Stimulated activated naive CD8-positive, alpha-beta T cell treated with anti-CD3 and anti-CD28 coated beads, Interleukin-15, Interleukin-2, amounts not matched to agents 100 U/mL and 50 U/mL, for 24 hours (primary cell): ENCODE measurements around the gene WNT5A.

ENCODE experiments used
- ATAC-seq: fragments of 150-1000 bp; cut with Tn5 transposase; one replicate; pipeline ENCODE4 v1.10.0; 2021
- DNase-seq: peaks from one replicate; pipeline ENCODE4 v3.0.0; 2021

The WNT5A gene

GRCh38 chr3:55446850-55447249 lies 40.3 kb downstream of the WNT5A start:
- DNase-seq (no peak), ATAC-seq (no peak)

GRCh38 chr3:55445551-55445950 lies 41.6 kb downstream of the WNT5A start:
- DNase-seq (no peak), ATAC-seq (no peak)

- DNase-seq = no peak
- ATAC-seq = no peak
These were observed 43.8 kb downstream of the WNT5A start for GRCh38 chr3:55443346-55443745.

DNA sequence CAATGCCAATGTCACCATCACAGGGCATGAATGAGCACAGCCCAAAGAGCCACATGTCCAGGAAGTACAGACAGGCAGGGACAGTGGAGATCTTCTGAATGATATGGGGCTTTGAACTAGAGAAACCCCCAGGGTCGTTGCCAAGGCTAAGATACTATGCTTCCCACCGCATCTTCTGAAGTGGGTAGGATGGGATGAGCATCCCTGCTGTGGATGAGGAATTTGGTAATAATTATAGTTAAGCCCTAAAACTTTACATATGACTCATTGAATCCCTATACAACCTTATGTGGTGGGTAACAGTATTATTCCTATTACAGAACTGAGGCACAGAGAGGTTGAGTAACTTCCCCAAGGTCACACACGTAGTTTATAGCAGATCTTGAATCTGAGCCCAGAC lies 44.2 kb downstream of the WNT5A start:
- ATAC-seq (no peak), DNase-seq (no peak)

GRCh38 chr3:55441499-55441898 lies 45.6 kb downstream of the WNT5A start:
- no peak for DNase-seq
- ATAC-seq = no peak

GRCh38 chr3:55440104-55440708 lies 46.9 kb downstream of the WNT5A start:
- DNase-seq (no peak), ATAC-seq (no peak)

GRCh38 chr3:55439657-55440056 lies 47.4 kb downstream of the WNT5A start:
- no peak for ATAC-seq

DNA sequence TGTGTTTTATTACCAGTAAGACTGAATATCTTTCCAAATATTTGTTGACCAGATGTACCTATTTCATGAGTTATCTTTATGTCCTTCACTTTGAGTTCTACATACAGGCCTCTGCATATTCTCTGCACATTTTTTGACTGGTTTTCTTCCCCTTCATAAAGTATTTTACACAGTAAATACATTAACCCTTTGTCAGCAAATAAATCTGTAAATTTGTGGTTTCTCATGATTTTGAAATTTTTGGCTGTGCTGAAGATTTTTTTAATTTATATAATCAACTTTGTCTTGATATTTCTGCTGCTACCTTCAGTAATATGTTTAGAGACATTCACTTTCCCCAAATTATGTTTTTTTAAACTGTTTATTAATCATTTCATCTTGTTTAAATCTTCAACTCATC lies 50.5 kb downstream of the WNT5A start:
- no peak for DNase-seq
- ATAC-seq = no peak

More at GRCh38 chr3:55439657-55440056, 47.4 kb downstream of the WNT5A start:
- DNase-seq = no peak

- DNase-seq (no peak), ATAC-seq (no peak)
These were observed 51.6 kb downstream of the WNT5A start for GRCh38 chr3:55435491-55435890.

GRCh38 chr3:55434789-55435188 lies 52.3 kb downstream of the WNT5A start:
- ATAC-seq (no peak), DNase-seq (peak; percentile 14)

DNA sequence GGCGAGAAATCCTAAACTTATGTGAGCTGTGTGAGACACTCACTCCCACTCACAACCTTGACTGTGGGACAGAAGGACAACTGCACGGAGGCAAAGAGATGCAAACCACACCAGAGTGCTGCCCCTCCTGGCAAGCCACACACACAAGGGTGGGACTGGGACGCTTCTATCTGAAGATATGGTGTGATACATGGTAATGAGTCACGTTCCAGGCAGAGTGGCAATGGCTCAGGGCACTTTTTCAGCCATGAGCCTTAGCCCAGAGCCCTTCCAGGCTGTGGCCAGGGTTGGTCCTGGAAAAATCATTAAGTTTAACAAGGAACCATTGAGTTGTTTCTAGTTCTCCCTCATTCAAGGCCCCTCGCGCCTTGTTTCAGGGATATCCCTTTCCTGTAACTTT lies 56.1 kb downstream of the WNT5A start:
- no peak for ATAC-seq

DNA sequence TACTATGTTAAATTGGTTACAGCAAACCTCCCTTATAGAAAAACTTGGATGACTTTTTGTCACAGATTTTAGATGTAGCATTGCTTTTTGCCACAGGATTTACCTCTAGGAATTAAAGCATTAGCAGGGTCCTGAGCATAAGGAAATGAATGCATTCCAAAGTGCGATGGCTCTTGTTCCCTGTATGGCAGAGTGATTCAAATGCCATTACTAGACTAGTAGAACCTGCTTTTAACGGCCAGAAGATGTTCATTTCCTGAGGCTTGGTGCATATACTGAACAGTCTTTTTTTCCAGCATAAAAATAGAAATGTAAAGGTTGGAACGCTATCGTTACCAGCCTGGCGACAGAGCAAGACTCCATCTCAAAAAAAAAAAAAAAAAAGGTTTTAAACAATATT lies 59.4 kb downstream of the WNT5A start:
- ATAC-seq = no peak

More for the DNA sequence above, 56.1 kb downstream of the WNT5A start:
- no peak for DNase-seq

DNA sequence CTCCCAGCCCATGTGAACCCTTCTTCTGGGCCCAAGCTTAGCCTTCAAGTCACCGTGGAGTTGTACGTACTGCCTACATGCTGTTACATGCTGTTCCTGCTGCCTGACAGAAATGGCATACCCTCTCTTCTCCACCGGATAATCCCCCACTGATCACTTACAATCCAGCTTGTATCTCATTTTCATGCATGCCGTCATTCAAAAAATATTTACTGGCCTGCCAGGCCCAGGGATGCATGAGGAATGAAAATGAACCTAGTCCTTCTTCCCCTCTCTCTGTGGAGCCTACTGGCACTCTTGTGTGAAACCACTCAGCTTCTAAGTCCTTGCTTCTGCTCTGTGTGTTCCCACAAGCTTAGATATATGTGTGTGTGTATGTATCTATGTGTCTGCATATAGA lies 60.6 kb downstream of the WNT5A start:
- ATAC-seq (no peak), DNase-seq (no peak)

More for the DNA sequence above, 59.4 kb downstream of the WNT5A start:
- no peak for DNase-seq

DNA sequence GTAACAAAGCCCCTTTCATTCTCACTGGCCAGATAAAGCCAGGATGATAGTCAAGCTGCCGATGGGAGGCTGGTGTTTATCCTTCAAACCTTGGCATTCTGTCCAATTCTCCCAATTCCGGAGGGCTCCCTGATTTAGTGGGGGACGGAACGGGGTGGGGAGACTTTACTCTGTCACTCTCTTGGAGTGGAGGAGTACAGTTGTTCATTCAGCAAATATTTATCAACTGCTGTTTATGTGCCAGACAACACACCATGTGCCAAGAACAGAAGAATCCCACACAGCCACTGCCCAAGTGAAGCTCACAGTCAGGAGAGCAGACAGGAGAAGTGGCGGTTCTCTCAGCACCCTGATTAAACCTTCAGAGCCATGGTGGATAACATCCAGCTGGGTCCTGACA lies 63.3 kb downstream of the WNT5A start:
- no peak for ATAC-seq
- no peak for DNase-seq

- no peak for DNase-seq
- no peak for ATAC-seq
These were observed 69.9 kb downstream of the WNT5A start for GRCh38 chr3:55417211-55417610.

DNA sequence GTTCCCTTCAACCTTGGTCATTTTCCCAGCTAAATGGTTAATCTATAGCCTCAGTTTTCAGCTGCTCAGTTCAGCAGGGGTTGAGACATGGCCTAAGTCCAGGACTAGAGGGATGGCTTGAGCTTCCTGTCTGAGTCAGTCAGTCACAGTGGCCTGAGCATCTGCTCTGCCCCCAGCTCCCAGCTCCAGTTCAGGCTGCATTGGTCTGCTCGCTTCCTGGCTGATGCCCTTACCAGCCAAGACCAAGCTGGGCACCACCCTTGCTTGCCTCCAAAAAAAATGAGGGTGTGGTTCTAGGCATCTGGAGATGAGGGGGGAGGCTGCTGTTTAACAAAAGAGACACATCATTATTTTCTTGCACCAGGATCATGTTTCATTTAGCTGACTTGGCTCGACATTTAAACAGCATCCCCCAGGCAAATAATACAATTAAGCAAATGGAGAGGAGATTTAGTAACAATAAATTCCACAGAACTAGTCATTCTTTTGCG lies 70.7 kb downstream of the WNT5A start:
- ATAC-seq (no peak), DNase-seq (no peak)
